Loucy (cell line): ENCODE results near the gene PKP1.

ENCODE experiments used
- EZH2phosphoT487 ChIP-seq: fragments of 200-600 bp; IDR thresholded peaks from 2 replicates; pipeline ENCODE4 v1.6.1; 2018; ENCODE audit warnings: antibody characterized with exemption, mild to moderate bottlenecking, moderate library complexity, borderline replicate concordance
- TF ChIP-seq, protein P1 (sequence below): fragments of 200-600 bp; sonication (generic); conservative IDR thresholded peaks from 2 replicates; pipeline ENCODE4 v1.5.1; 2014; ENCODE audit warnings: mild to moderate bottlenecking, antibody characterized with exemption, low read length

DNA sequence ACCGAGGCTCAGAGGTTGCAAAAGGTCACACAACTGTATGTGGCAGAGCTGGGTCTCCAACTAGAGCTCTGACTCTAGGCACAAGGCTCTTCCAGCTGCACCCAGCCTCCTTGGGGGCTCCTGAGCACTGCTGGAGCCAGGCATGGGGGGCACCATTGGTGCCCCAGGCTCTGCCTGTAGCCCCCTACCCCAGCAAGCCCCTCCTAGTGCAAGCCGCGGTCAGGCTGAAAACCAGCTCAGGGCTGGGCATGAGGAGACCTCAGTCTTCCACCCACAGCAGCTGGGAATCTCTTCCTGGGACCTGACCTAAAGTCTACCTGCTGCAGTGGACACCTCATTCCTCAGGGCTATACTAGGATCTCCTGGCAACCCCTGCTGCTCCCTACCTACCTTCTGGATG, 79.6 kb downstream of the PKP1 start:
- TF ChIP-seq, protein P1, sequence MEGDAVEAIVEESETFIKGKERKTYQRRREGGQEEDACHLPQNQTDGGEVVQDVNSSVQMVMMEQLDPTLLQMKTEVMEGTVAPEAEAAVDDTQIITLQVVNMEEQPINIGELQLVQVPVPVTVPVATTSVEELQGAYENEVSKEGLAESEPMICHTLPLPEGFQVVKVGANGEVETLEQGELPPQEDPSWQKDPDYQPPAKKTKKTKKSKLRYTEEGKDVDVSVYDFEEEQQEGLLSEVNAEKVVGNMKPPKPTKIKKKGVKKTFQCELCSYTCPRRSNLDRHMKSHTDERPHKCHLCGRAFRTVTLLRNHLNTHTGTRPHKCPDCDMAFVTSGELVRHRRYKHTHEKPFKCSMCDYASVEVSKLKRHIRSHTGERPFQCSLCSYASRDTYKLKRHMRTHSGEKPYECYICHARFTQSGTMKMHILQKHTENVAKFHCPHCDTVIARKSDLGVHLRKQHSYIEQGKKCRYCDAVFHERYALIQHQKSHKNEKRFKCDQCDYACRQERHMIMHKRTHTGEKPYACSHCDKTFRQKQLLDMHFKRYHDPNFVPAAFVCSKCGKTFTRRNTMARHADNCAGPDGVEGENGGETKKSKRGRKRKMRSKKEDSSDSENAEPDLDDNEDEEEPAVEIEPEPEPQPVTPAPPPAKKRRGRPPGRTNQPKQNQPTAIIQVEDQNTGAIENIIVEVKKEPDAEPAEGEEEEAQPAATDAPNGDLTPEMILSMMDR, result no peak
- no peak for TF ChIP-seq EZH2phosphoT487
